HG02884 (cell line): Measurements from ENCODE around the gene EIF3I.
A peak's percentile ranks its signal among the peaks of the same experiment; 100 is the strongest.
"Not testable (repeated sequence)": the region's sequence is repeated elsewhere in the genome, so short reads cannot be mapped to it uniquely, and the experiment has no call there.

Source experiments
- ATAC-seq: cut with Tn5 transposase; IDR thresholded peaks from one replicate; pipeline ENCODE4 v1.9.1; 2021; ENCODE audit warnings: mild to moderate bottlenecking, moderate library complexity; ENCODE audit not compliant: unreplicated experiment

Gene EIF3I

DNA sequence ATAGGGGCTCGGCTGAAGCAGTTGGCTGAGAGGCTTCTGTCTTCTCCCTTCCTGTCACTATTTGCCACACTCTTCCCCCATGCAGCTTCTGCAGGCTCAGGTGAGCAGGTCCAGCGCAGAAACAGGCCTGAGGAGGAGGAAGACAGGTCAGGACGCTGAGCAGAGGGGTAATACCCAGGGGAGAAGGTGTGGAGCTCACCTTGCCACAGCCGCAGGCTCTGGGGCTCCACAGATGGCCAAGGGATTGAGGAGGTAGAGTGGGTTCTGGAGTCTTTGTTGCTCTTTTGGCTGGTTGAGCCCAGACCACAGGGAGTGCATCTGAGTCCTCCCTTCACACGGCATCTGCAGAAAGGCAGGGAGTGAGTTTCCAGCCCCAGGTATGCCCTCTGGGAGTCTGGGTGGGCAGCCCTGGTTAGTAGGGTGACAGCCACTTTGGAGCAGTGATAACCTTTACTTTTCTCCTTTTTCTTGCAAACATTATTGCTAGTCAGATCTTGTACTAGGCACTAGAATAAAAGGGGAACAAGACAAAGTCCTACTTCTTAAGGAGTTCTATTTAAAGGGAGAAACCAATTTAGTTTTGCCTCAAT is 9.7 kb downstream of the EIF3I start:
- ATAC-seq: no peak

DNA sequence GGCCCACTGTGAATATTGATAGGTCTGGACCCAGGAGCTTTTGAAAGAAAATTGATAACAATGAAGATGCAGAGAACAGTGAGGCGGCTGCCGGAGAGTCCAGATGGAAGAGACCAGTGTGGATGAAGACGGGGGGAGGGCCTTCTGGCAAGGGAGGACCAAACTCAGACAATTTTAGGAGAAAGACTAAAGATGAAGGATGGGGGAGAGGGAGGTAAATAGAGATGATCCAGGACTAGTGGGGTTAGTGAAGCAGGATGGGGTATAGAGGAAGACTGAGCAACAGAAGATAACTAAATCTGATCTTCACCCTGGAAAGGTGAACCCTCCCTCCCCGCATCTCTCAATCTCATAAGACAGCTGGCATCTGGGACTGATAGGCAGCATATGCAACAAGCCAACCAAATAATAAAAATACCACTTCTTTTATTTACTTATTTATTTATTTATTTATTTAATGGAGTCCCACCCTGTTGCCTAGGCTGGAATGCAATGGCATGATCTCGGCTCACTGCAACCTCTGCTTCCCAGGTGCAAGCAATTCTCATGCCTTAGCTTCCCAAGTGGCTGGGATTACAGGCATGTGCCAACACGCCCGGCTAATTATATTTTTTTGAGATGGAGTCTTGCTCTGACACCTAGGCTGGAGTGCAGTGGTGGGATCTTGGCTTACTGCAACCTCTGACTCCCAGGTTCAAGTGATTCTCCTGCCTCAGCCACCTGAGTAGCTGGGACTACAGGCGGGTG is 10.5 kb downstream of the EIF3I start:
- no peak for ATAC-seq

DNA sequence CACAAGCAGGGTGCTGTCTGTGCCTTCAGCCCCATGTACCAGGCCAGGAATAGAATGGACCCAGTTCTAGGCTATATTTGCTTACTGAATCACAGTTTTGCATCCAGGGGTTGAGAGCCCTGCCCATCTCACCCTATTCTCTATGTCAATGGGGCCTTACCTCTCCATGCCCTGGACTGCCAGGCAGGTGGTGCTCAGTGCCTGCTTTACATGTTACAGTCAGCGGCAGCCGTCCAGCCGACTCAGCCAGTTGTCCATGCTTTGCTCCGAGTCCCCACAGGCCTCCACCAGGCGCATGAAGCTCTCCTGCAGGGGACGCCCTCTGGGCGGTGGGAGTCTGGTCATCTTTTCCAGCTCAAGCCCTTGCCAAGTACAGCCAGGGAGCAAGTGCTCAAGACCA is 12.6 kb downstream of the EIF3I start:
- no peak for ATAC-seq

DNA sequence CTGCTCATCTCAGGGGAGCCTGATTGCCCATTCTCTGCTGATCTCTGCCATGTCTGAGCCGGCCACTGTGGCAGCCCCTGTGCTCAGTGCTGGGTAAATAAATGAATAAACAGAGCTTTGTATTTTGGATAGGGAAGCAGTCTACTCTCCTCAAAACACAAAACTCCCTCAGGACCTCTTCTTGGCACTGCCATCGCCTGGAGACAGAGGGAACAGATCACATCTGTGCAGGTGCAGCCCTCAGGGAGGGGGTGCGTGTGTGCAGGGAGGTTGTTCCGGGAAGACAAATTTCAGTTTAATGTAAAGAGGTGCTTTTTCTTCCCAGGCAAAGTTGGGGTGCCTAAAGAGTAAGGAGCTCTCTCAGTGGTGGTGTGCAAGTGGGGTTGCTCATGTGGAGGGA is 17.1 kb downstream of the EIF3I start:
- ATAC-seq: no peak

DNA sequence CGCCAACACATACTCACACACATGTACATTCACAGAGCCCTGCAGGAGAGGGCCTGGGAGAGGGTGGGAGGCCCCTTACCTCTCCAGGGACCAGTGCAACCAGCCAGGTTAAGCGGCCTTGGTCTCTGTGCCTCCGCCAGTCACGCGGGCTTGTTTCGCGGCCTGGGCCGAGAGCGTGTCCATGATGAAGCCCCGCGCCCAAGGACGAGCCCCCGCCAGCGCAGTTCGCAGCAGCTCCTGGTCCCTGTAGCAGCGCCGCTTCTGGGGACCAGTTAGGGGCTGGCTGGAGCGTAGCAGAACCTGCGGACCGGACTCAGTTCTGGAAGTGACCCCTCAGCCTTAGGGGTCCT is 17.6 kb downstream of the EIF3I start:
- ATAC-seq: no peak

DNA sequence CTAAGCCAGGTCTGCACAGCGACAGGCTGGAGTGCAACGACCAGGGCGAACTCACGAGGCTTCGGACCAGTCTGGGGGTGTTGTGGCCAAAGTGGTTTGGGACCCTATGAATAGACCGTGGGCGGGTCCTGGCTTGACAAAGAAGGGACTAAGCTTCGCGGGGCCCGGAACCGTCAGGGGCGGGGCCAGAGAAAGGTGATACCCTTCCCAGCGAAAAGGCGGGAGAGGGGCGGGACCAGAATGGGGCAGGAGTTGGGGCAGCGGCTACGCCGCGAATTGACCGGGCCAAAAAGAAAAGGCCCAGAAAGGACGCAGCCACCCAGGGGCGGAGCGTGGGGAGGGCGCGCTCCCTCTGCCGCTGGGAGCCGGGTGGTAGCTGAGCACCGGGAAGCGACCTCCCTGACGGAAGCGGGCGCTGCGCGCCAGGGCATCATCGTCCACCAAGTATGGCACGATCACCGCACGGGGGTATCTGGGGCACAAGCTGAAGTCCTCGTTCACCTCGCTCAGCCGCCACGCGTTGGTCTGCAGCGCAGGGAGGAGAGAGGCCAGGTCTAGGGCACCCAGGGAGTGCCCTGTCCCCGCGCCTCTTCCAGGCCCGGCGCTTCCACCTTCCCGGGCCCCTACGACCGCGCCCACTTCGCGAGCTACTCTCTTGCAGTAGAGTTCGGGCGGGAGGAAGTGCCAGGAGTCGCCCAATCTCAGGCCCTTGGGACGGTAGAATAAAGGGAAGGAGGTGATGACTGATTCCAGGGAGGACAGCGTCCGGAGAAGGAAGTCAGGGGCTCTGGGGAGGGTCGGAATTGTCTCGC is 18.1 kb downstream of the EIF3I start:
- no peak for ATAC-seq

DNA sequence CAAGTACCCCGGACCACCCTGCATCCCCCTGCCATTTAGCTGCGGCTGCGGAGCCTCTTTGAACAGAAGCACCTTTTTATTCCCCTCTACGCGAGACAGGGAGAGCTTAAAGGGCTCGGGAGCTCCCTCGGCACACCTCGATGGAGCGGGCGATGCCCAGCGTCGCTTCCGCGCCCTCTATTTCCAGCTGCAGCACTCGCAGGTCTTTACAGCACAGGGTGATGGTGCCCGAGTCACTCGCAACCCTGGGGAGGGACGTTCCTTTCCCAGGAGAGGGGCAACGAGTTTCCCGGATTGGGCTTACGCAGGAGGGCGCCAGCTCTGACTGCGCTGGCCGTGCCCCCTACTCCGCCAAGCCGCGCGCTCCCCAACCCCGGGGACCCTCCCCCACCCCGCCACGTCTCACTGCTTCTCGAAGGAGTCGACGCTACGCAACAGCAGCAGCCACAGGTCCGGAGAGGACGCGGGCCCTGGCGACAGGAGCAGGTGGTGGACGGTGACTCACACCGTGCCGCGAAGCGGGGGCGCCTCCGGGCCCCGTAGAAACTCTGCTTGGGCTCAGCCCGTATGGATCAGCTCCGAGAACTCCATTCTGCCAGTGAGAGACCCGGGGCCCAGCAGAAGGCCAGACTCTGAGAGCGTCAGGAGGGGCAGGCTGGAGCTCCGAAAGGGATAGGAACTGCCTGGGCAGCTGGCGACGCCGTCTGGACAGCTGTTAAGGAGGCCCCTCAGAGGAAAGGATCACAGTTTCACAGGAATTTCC is 19.0 kb downstream of the EIF3I start:
- no peak for ATAC-seq

DNA sequence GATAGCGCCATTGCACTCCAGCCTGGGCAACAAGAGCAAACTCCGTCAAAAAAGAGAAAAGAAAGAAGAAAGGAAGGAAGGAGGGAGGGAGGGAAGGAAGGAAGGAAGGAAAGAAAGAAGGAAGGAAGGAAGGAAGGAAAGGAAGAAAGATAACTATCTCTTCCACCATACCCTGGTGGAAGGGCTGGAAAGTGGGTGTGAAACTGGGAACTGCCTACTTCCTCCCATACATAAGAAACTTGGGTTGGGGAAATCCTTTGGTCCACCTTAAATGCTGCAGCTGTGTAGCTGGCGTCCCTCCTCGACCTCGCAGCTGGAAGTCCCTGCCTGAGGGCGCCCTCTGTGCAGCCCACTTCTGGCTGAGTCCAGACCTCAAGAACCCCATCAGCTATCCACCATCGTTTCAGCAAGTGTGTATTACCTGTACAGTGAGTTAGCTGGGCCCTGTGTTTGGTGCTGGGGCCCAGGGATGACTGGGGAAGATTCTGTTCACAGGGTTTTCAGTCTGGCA is 20.2 kb downstream of the EIF3I start:
- no peak for ATAC-seq

DNA sequence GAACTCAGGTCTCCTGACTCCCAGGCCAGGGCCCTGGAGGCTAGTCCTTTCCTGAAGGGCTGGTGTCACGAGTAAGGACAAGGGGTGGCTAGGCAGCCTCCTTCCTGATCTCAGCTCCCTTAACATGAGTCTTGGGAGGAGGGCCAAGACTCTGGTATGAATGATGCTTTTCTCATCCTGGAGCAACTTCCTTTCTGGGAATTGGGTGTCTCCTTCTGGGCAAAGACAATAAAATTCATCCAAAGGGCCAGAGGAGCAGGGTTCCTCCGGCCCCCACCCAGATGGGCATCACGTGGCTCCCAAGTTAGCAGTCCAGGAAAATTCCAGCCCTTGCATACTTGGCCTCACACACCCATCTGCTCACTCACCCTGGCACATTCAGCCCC is 24.7 kb downstream of the EIF3I start, which contains the start of gene FAM167B:
FAM167B (plus strand) TSS at position 335 of the 386 bp plus-strand sequence. CDS start 200 bp downstream, outside the sequence.
- ATAC-seq: no peak

DNA sequence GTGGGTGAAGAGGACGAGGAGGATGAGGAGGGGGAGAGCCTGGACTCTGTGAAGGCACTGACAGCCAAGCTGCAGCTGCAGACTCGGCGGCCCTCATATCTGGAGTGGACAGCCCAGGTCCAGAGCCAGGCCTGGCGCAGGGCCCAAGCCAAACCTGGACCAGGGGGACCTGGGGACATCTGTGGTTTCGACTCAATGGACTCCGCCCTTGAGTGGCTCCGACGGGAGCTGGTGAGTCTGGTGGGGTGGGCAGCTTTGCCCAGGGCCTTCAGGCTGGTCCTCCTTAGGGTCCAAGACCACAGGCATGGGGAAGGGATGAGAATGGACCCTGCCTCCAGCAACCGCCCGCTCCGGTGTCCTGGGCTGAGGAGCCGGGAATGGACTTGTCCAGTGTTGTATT is 25.2 kb downstream of the EIF3I start:
- no peak for ATAC-seq

DNA sequence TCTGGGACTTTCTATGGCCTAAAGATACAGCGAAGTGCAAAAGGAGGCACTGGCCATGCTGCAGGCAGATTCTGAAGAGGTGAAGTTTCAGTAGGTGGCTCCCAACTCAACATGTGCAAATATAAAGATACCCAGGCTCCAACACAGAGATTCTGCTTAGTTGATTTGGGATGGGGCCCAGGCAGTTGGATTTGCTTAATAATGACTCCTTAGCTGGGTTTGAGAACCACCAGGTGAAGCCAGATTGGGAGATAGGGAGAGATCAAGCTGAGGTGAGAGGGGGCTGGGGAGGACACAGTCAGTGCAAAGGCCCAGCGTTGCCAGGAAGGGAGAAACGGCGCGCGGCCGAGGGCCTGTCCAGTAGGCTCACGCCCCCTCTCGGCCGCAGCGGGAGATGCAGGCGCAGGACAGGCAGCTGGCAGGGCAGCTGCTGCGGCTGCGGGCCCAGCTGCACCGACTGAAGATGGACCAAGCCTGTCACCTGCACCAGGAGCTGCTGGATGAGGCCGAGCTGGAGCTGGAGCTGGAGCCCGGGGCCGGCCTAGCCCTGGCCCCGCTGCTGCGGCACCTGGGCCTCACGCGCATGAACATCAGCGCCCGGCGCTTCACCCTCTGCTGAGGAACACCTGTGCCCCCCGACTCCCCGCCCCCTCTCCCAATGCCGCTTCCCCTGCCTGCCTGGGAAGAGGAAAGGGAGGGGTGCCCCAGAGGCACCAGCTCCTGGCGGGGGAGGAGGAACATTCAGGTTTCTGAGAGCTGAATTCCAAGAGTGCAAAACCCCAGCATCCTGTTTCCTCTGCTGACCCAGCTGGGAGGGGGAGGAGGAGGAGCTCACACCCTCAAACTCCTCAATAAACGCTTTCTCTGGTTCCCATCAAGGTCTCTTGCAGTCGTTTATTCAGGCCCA is 26.0 kb downstream of the EIF3I start:
- no peak for ATAC-seq

DNA sequence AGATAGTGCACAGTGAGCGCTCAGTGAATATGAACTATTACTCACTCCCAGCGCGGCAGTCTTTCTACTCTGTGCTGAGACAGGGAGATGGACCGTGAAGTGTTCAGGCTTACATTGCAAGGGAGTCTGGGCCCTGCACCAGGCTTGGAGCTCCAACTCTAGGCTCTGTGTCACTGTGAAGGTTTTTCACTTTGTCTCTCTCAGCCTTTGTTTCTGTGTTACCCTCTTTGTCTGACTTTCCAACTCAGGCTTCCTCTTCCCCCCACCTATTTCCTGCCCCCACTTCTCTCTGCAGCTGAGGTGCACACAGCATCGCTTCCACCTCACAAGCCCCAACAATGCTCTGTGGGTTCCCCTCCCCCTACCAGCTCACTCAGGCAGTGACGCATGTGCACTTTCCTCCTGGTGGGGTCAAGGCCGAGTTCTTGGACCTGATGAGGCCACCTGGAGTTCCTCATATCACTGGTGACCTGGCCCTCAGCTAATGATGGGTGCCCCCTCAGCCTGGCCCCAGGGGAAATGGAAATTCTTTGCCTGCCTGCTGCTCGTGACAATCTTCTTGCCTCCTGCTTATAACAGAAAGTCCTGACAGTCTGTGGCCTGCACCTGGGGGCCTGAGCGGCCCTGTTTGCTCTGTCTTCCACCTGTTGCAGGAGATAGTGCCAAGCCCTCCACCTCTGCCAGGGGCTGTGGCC is 27.8 kb downstream of the EIF3I start:
- ATAC-seq: peak; percentile 62

DNA sequence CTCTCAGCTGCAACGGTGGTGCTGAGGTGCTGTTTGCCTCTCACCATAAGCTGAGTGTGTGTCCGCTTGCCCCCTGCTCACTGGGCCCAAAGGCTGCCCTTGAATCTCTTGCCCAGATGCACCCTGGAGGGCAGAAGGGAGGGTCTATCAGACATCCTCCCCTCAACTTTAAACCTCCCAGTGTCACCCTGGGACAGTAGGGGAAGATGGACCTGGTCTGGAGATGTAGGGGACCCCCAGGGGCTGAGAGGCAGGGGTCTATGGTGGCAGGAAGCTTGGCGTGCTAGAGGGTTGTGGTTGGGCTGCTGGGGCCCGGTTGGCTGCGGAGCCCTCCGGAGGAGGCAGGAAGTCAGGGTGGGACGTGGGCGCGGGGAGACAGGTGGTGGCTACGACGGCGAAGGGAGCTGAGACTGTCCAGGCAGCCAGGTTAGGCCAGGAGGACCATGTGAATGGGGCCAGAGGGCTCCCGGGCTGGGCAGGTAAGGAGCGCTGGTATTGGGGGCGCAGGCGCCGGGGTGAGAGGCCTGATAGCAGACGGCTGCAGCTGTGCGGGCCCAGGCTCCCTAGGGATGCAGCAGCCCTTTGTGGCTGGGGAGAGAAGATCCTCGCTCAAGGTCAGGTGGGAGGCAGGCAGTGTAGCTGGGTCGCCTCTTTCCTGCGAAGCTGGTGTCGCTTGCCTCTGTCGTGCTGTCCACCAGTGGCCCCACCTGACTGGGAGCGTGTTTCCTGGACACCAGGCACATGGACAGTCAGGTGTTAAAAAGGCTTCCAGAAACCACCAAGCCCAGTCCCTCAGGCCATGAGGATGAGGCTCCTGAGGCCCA is 28.9 kb downstream of the EIF3I start, which contains the start of gene LCK:
LCK (plus strand) TSS at position 373 of the 824 bp plus-strand sequence. CDS start 23,065 bp downstream, outside the sequence.
- no peak for ATAC-seq

DNA sequence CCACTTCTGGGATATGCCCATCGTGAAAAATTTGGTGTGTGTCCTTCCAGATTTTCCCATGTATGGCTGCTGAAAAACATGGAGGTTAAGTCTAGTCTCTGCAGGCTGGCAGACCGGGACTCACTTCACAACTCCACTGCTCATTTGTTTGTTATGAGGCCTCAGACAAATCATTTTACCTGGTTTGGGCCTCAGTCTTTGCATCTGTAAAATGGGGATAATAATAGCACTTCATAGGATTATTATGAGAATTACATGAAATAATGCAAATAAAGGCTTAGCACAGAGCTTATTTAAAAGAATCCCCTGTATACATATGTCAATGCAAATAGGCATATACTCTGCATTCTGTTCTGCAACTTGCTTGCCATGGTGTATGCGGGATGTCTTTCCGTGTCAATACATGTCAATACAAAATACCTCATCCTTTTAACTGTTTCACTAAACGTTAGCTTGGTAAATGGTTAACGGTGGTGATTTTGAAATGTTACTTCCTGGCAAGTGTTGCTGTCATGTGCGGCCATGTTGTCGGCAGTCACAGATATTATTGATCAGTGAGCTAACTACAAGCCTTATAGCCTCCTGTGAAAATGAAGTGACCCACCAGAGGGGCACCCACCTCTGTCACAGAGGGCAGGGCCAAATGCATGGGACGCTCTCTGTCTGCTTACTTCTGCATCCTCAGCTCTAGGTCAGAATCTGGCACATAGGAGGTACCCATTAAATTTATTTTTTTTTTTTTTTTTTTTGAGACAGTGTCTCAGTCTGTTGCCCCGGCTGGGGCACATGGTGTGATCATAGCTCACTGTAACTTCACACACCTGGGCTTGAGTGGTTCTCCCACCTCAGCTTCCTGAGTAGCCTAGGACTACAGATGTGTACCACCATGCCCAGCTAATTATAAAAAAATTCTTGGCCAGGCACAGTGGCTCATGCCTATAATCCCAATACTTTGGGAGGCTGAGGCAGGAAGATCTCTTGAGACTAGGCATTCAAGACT is 33.2 kb downstream of the EIF3I start:
- no peak for ATAC-seq

DNA sequence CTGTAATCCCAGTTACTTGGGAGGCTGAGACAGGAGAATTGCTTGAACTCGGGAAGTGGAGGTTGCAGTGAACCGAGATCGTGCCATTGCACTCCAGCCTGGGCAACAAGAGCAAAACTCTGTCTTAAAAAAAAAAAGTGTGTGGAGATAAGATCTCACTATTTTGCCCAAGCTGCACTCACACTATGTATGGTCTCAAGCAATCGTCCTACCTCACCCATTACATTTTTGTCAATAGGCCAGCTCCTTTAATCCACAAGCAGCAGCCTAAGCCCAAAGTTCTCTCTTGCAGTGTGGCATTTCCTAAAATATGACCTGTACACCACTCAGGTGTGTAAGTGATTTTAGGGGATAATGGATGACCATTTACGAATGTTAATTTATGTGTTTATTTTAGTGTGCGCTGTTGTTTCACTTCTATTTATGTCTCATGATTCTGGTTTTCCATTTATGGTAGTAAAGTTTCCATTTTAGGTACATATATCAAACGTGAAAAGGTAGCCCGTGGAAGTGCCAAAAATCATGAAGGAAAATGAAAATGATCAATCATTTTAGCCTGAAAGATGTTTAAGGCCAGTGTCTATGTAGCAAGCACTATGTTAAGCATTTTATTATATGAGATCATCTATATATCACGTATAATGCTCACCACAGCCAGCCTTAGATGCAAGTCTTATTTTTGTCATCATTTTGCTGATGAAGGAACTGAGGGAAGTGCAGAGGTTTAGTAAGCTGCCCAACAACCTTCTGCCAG is 34.4 kb downstream of the EIF3I start:
- ATAC-seq: no peak

DNA sequence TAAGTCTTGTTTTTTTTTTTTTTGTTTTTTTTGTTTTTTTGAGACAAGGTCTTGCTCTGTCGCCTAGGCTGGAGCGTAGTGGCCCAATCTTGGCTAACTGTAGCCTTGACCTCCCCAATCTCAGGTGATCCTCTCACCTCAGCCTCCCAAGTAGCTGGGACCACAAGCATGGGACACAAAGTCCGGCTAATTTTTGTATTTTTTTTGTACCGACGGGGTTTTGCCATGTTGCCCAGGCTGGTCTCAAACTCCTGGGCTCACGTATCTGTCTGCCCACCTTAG is 35.0 kb downstream of the EIF3I start:
- ATAC-seq: no peak

DNA sequence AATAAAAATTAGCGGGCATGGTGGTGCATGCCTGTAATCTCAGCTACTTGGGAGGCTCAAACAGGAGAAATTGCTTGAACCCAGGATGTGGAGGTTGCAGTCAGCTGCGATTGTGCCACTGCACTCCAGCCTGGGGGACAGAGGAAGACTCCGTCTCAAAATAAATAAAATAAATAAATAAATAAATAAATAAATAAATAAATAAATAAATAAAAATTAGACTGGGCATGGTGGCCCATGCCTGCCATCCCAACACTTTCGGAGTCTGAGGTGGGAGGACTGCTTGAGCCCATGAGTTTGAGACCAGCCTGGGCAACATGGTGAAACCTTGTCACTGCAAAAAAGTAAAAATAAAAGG is 41.0 kb downstream of the EIF3I start:
- not testable (repeated sequence) for ATAC-seq
